GM12878 (cell line): ENCODE data around the gene PURA. TPM values are rescaled to one million over a fixed set of nuclear protein-coding genes. Genes with fewer than 3 reads are reported as not detected.

Experiments used
- ATAC-seq: fragments of 200-7000 bp; cut with Tn5 transposase; 3 replicates; pipeline ENCODE4 v1.9.1; 2020; ENCODE audit warnings: mild to moderate bottlenecking, moderate library complexity
- BruUV-seq: library from RNA; stranded (reverse); fragments of 400-500 nt; replicated peaks from 2 replicates; lab custom pipeline; 2021; lab: Mats Ljungman, UMichigan
- CTCF ChIA-PET: fragments of 300-600 bp; sonication (Branson Sonifier 250); formaldehyde crosslinking; extraction: SDS; loops from one replicate; lab custom pipeline; 2021; ENCODE audit warnings: inconsistent platforms; lab: Yijun Ruan, JAX
- POLR2A ChIA-PET: fragments of 350-600 bp; formaldehyde crosslinking; extraction: SDS; loops from one replicate; lab custom pipeline; 2021; ENCODE audit warnings: inconsistent platforms; lab: Charles Lee
- RAD21 ChIA-PET: fragments of 300-600 bp; sonication (Branson Sonifier 250); formaldehyde crosslinking; loops from one replicate; lab custom pipeline; 2023; ENCODE audit warnings: antibody characterized with exemption; ENCODE audit not compliant: unreplicated experiment; lab: Charles Lee
- SMC1A ChIA-PET: fragments of 300-600 bp; sonication (Branson Sonifier 250); formaldehyde crosslinking; loops from one replicate; lab custom pipeline; 2023; ENCODE audit not compliant: unreplicated experiment, uncharacterized antibody; lab: Charles Lee
- DNase-seq: peaks from one replicate; pipeline ENCODE4 v3.0.0-alpha.2; 2011; ENCODE audit warnings: low read depth, low spot score
- FAIRE-seq: peaks from 3 replicates; lab custom pipeline; 2011; peaks lifted over from hg19 to GRCh38; lab: Jason Lieb, UNC
- H2AFZ ChIP-seq: 2 replicates; pipeline ENCODE4 v1.6.0; 2011; ENCODE audit warnings: low read depth, low read length, control low read depth; ENCODE audit not compliant: control insufficient read depth
- H3K27ac ChIP-seq: 2 replicates; pipeline ENCODE4 v1.5.1; 2011; ENCODE audit warnings: control low read depth; ENCODE audit not compliant: control insufficient read depth, insufficient read depth
- H3K27me3 ChIP-seq, 2 experiments: replicated peaks in 1 of 2; 2 replicates each; pipeline versions ENCODE4 v1.6.0 to v1.6.1; 2011; ENCODE audit warnings: low read length in 1 of 2; ENCODE audit not compliant: control insufficient read depth in 2 of 2, insufficient read depth in 2 of 2
- H3K36me3 ChIP-seq, 2 experiments: 2 replicates each; pipeline ENCODE4 v1.5.1; 2011; ENCODE audit warnings: low read length in 1 of 2; ENCODE audit not compliant: control insufficient read depth in 2 of 2, insufficient read depth in 2 of 2
- H3K4me1 ChIP-seq: 2 replicates; pipeline ENCODE4 v1.6.1; 2011; ENCODE audit warnings: mild to moderate bottlenecking, low read length, moderate library complexity, mixed read lengths; ENCODE audit not compliant: control insufficient read depth, insufficient read depth
- H3K4me2 ChIP-seq: 2 replicates; pipeline ENCODE4 v1.6.0; 2011; ENCODE audit warnings: control low read depth; ENCODE audit not compliant: control insufficient read depth, insufficient read depth
- H3K4me3 ChIP-seq: fragments of 200-600 bp; sonication (generic); 2 replicates; pipeline ENCODE4 v1.5.1; 2016
- H3K79me2 ChIP-seq: 2 replicates; pipeline ENCODE4 v1.6.0; 2011; ENCODE audit warnings: low read length; ENCODE audit not compliant: control insufficient read depth, insufficient read depth
- H3K9ac ChIP-seq: 2 replicates; pipeline ENCODE4 v1.8.0; 2011; ENCODE audit warnings: low read length, control low read depth, mixed read lengths; ENCODE audit not compliant: control insufficient read depth, insufficient read depth
- H3K9me3 ChIP-seq: replicated peaks from 3 replicates; pipeline ENCODE4 v1.5.1; 2011; ENCODE audit warnings: mild to moderate bottlenecking, low read length; ENCODE audit not compliant: control insufficient read depth, insufficient read depth
- H4K20me1 ChIP-seq: 2 replicates; pipeline ENCODE4 v1.6.0; 2011; ENCODE audit not compliant: control insufficient read depth, insufficient read depth
- CEBPB ChIP-seq, 2 experiments: fragments of 150-350 bp in 1 of 2; IDR thresholded peaks; 2 replicates each; pipeline ENCODE4 v1.6.1; 2012 to 2014; ENCODE audit warnings: low read depth in 2 of 2, low read length in 2 of 2, borderline replicate concordance in 1 of 2, inconsistent platforms in 1 of 2
- IRF4 ChIP-seq: IDR thresholded peaks from 2 replicates; pipeline ENCODE4 v1.6.1; 2011; ENCODE audit warnings: low read depth, low read length
- NFYB ChIP-seq: IDR thresholded peaks from 2 replicates; pipeline ENCODE4 v1.6.1; 2011; ENCODE audit warnings: low read depth, mild to moderate bottlenecking, low read length, improper control_type of control experiment, moderate library complexity; ENCODE audit not compliant: insufficient read depth
- REST ChIP-seq: IDR thresholded peaks from 2 replicates; pipeline ENCODE4 v1.6.1; 2012; ENCODE audit warnings: mild to moderate bottlenecking, low read depth, low read length
- WGBS: methylation state at CpG from one replicate; pipeline ENCODE4 v1.1.6; 2016; ENCODE audit warnings: low lambda C conversion rate; ENCODE audit not compliant: insufficient replicate concordance, insufficient coverage; ENCODE audit errors: missing lambda C conversion rate; 5-methylcytosine and 5-hydroxymethylcytosine counted together
- in situ Hi-C: fragments of 300-500 bp; cut with MboI; formaldehyde crosslinking; loops from 9 replicates; pipeline ENCODE4 v1.14.3; 2018; ENCODE audit warnings: mixed read lengths
- intact Hi-C: fragments of 100-400 bp; cut with micrococcal nuclease; formaldehyde crosslinking; loops from one replicate; pipeline ENCODE4 v1.14.2; 2022; ENCODE audit not compliant: unreplicated experiment
- polyA plus RNA-seq, 11 experiments: library from polyadenylated mRNA; depleted of rRNA in 4 of 11; unstranded in 6 of 11; stranded (reverse) in 5 of 11; fragments of >200 nt; fragmentation: Nextera tagmentation in 4 of 11; fragmentation: Illumina TruSeq in 1 of 11; extraction: Ambion mirVana in 4 of 11; extraction: Trizol in 1 of 11; gene quantifications; 1 replicate in 1 of 11; 2 replicates in 10 of 11; pipeline versions ENCODE4 v1.2.1 to v1.2.3, GENCODE V29; 2011 to 2016; ENCODE audit warnings: inconsistent platforms in 2 of 11, missing spikeins in 2 of 11, low read depth in 1 of 11
- total RNA-seq, 4 experiments: library from RNA; depleted of rRNA in 3 of 4; stranded (reverse); fragments of >200 nt in 3 of 4; fragmentation: Illumina TruSeq in 1 of 4; extraction: Trizol in 1 of 4; gene quantifications; 2 replicates each; pipeline versions ENCODE4 v1.2.1 to v1.2.3, GENCODE V29; 2013 to 2021

PURA gene
- total and polyA plus RNA-seq, 10 of the 15 experiments (the other 5 are each of a cell fraction or from before 2014, with no cell fraction given), result 3.3 to 11.8 (median 5.8) TPM

DNA sequence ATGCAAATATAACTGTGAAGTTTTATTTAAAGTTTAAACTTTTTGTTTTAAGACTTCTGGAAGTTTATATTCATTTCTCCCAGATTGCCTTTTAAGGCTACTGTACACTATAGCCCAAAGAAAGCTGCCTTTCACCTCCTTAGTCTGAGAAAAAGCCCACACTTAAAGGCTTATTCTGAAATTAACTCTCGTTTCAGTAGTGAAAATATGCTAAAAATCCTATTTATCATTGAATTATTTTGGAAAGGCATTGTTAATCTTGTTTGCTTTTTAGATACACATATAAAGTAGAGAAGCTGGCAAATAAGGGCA is 3.3 kb upstream of the PURA start:
- TF ChIP-seq IRF4 (no peak), CEBPB (IDR thresholded peaks at IDR 0.05; ENCODE audit: borderline replicate concordance in 1 of 2, low read depth in 2 of 2, low read length in 2 of 2) (no peak)
- H2AFZ ChIP-seq, result no peak overlapping the region
- ChIA-PET POLR2A (interaction anchor here (1.1 to 1.5 kb wide), 2 partner anchors 23 to 472 kb away, joined by 3 to 5 read pairs; no protein-coding TSS in a partner anchor), RAD21 (interaction anchor here (1.1 to 1.3 kb wide), 2 partner anchors 10 to 11 kb away, joined by 3 read pairs; no protein-coding TSS in a partner anchor), CTCF (interaction anchor here (0.7 to 2.3 kb wide), 7 partner anchors 8 to 237 kb away, joined by 3 to 14 read pairs (median 7); no protein-coding TSS in a partner anchor), SMC1A (interaction anchor here (0.9 to 2.8 kb wide), 6 partner anchors 8 to 58 kb away, joined by 3 to 12 read pairs (median 7); no protein-coding TSS in a partner anchor)
- no peaks in the 10 kb centered on the region for H3K36me3 ChIP-seq
- H3K4me1 ChIP-seq, result peaks cover 26% of the 10 kb centered on the region
- no peaks in the 10 kb centered on the region for H3K27me3 ChIP-seq
- no peak overlapping the region for H3K27ac ChIP-seq
- WGBS, result 96% methylated on average over 1 of the region's 1 CpG
- no peak overlapping the region for H3K4me2 ChIP-seq
- in situ Hi-C loops, result no loop called here
- ATAC-seq (no peak), FAIRE-seq (no peak), DNase-seq (no peak)
- H3K9ac ChIP-seq, result no peak overlapping the region
- no TSS peak for BruUV-seq
- H4K20me1 ChIP-seq, result no peaks in the 10 kb centered on the region
- intact Hi-C loops, result no loop called here
- no peaks in the 10 kb centered on the region for H3K9me3 ChIP-seq
- H3K4me3 ChIP-seq, result no peak overlapping the region
- H3K79me2 ChIP-seq, result peaks cover 50% of the 10 kb centered on the region

GRCh38 chr5:140111011-140111858 is 2.7 kb upstream of the PURA start:
- 82% methylated on average over 18 of the region's 18 CpGs for WGBS
- Histone ChIP-seq H2AFZ (no peak overlapping the region), H3K36me3 (no peaks in the 10 kb centered on the region), H3K4me1 (peaks cover 28% of the 10 kb centered on the region), H3K27ac (no peak overlapping the region), H3K9ac (no peak overlapping the region), H3K9me3 (no peaks in the 10 kb centered on the region), H3K79me2 (peaks cover 56% of the 10 kb centered on the region), H4K20me1 (no peaks in the 10 kb centered on the region), H3K4me3 (no peak overlapping the region), H3K27me3 (no peaks in the 10 kb centered on the region), H3K4me2 (peak overlapping the region; percentile 57; the same call in 1 of the 2 replicates)
- TF ChIP-seq REST (peak; percentile 32; the same call in 1 of the 2 replicates), NFYB (no peak)
- in situ Hi-C loops, result no loop called here
- DNase-seq (no peak), ATAC-seq (no peak), FAIRE-seq (no peak)
- no TSS peak for BruUV-seq
- ChIA-PET RAD21 (interaction anchor here (1.1 to 2.3 kb wide), 4 partner anchors 10 to 32 kb away, joined by 3 to 12 read pairs (median 6); no protein-coding TSS in a partner anchor), POLR2A (interaction anchor here (0.6 to 1.5 kb wide), 4 partner anchors 10 to 548 kb away, joined by 3 to 5 read pairs (median 4); no protein-coding TSS in a partner anchor), CTCF (interaction anchor here (0.7 to 2.3 kb wide), 5 partner anchors 10 to 238 kb away, joined by 3 to 14 read pairs (median 8); no protein-coding TSS in a partner anchor), SMC1A (interaction anchor here (0.9 to 4.5 kb wide), 6 partner anchors 7 to 58 kb away, joined by 3 to 22 read pairs (median 6); no protein-coding TSS in a partner anchor)
- intact Hi-C loops, result no loop called here
